NT2/D1 (cell line): Measurements from ENCODE around the gene AKR1B15.
A peak's percentile ranks its signal among the peaks of the same experiment; 100 is the strongest.
"Not testable (repeated sequence)": the region's sequence is repeated elsewhere in the genome, so short reads cannot be mapped to it uniquely, and the experiment has no call there.

Experiments used
- DNase-seq: peaks from one replicate; pipeline ENCODE4 v3.0.0-alpha.2; 2011; ENCODE audit warnings: low read depth, low spot score
- H3K27me3 ChIP-seq: 2 replicates; pipeline ENCODE4 v1.6.0; 2011; ENCODE audit warnings: mild to moderate bottlenecking; ENCODE audit not compliant: insufficient read length, insufficient read depth
- H3K36me3 ChIP-seq: 2 replicates; pipeline ENCODE4 v1.6.1; 2011; ENCODE audit warnings: mild to moderate bottlenecking, low read length, mixed read lengths; ENCODE audit not compliant: insufficient read depth, insufficient read length
- H3K4me1 ChIP-seq: 2 replicates; pipeline ENCODE4 v1.5.1; 2011; ENCODE audit not compliant: insufficient read depth, insufficient read length
- H3K4me3 ChIP-seq: 2 replicates; pipeline ENCODE4 v1.5.1; 2011; ENCODE audit warnings: low read depth; ENCODE audit not compliant: insufficient read length
- H3K9ac ChIP-seq: 2 replicates; pipeline ENCODE4 v1.6.0; 2011; ENCODE audit warnings: low read depth; ENCODE audit not compliant: insufficient read length
- H3K9me3 ChIP-seq: 2 replicates; pipeline ENCODE4 v1.5.1; 2011; ENCODE audit warnings: mild to moderate bottlenecking, low read length; ENCODE audit not compliant: insufficient read depth
- SUZ12 ChIP-seq: IDR thresholded peaks from 2 replicates; pipeline ENCODE4 v1.6.1; 2011; ENCODE audit not compliant: insufficient read length, insufficient read depth; ENCODE audit errors: extremely low read depth
- YY1 ChIP-seq: IDR thresholded peaks from 2 replicates; pipeline ENCODE4 v1.6.1; 2011; ENCODE audit not compliant: insufficient read length, insufficient read depth
- ZNF274 ChIP-seq: IDR thresholded peaks from 2 replicates; pipeline ENCODE4 v1.6.1; 2011; ENCODE audit warnings: mild to moderate bottlenecking, low read depth, low read length

The AKR1B15 gene

DNA sequence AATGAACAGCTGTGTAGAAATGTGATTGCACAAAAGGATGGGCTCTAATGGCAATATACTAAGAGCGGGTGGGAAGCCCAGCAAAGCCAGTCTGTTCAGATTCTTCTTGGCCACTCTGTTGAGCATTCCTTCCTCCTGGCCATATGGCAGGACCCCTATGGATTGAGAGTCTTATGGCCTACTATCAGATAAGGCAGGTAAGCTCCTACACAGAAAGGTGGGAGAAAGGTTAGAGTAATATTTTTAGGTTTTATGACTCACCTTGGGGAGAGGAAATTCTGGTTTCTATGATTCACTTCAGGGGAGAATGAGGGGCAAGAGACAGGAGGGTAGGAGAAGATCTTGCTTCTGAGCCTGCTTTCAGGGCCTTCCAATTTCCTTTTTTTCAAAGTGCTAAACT lies 36.6 kb upstream of the AKR1B15 start:
- Histone ChIP-seq H3K36me3 (no peaks in the 10 kb centered on the region), H3K9ac (no peak overlapping the region), H3K4me1 (no peaks in the 10 kb centered on the region), H3K4me3 (no peak overlapping the region), H3K27me3 (peaks cover 9% of the 10 kb centered on the region), H3K9me3 (no peaks in the 10 kb centered on the region)
- no peak for DNase-seq
- no peak for TF ChIP-seq YY1
- no peak for TF ChIP-seq SUZ12

DNA sequence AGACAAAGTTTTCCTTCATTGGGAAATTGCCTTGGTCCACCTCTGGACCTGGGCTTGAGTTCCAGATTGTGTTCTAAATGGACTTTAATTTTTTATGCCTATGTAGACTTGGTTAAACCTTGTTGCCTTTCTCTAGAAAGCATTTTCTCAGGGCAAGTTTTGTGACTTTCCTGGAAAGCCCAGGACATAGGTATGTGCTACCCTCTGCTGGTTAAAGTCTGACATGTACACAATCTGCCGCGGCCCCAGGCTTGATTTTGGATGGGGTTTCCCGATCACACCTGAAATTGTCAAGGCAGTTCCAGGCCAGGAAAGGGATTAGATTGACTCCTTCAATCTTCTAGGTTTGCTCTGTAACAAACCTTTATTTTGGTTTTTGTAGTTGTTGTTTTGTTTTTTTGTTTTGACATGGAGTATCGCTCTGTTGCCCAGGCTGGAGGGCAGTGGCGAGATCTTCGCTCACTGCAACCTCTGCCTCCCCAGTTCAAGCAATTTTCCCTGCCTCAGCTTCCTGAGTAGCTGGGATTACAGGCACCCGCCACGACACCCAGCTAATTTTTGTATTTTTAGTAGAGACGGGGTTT lies 35.6 kb upstream of the AKR1B15 start:
- H3K36me3 ChIP-seq: no peaks in the 10 kb centered on the region
- peak; percentile 39 for DNase-seq
- TF ChIP-seq YY1: no peak
- TF ChIP-seq SUZ12: no peak
- TF ChIP-seq ZNF274: no peak
- no peak overlapping the region for H3K4me3 ChIP-seq
- peaks cover 9% of the 10 kb centered on the region for H3K27me3 ChIP-seq
- no peaks in the 10 kb centered on the region for H3K4me1 ChIP-seq
- H3K9me3 ChIP-seq: no peaks in the 10 kb centered on the region
- no peak overlapping the region for H3K9ac ChIP-seq

DNA sequence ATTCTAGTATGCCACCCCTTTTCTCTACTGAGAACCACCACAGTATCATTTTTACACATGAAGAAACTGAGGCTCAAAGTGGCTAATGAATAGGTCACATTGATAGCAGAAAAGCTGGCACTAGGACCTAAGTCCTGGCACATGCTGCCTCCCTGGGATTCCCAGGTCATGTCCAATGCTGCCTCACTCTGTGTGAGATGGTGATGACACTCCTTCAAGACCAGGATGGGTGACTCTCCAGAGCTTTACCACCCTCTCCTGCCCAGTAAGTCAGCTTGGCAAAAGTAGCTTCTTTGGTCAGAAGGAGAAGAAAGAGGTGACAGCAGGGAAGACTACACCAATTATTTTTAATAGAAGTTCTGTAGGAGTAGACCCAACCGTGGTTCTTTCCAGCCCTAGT lies 34.8 kb upstream of the AKR1B15 start:
- no peak for DNase-seq
- no peak for TF ChIP-seq SUZ12
- no peak for TF ChIP-seq YY1
- TF ChIP-seq ZNF274: no peak
- no peak overlapping the region for H3K9ac ChIP-seq
- H3K4me3 ChIP-seq: no peak overlapping the region
- no peaks in the 10 kb centered on the region for H3K4me1 ChIP-seq
- H3K36me3 ChIP-seq: no peaks in the 10 kb centered on the region
- peaks cover 9% of the 10 kb centered on the region for H3K27me3 ChIP-seq
- no peaks in the 10 kb centered on the region for H3K9me3 ChIP-seq

DNA sequence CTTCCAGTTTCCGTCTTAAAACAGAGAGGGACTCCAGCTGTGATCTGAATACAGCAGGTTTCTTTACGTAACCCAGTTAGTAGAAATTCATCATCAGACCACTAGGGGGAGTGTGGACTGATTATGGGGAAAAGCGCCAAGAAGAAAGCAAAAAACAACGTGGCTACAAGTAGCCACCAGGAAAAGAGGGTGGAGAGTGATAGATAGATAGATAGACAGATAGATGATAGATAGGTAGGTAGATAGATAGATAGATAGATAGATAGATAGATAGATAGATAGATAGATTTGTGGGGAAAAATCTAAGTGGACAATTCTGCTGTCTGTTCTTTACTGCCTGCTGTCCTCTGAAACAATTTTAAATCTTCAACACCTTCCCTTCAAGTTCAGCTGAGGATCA lies 34.2 kb upstream of the AKR1B15 start:
- Histone ChIP-seq H3K36me3 (no peaks in the 10 kb centered on the region), H3K4me3 (no peak overlapping the region), H3K9me3 (no peaks in the 10 kb centered on the region), H3K9ac (no peak overlapping the region), H3K27me3 (peaks cover 9% of the 10 kb centered on the region), H3K4me1 (no peaks in the 10 kb centered on the region)
- peak; percentile 74 for DNase-seq
- TF ChIP-seq SUZ12 (no peak), ZNF274 (no peak), YY1 (no peak)

DNA sequence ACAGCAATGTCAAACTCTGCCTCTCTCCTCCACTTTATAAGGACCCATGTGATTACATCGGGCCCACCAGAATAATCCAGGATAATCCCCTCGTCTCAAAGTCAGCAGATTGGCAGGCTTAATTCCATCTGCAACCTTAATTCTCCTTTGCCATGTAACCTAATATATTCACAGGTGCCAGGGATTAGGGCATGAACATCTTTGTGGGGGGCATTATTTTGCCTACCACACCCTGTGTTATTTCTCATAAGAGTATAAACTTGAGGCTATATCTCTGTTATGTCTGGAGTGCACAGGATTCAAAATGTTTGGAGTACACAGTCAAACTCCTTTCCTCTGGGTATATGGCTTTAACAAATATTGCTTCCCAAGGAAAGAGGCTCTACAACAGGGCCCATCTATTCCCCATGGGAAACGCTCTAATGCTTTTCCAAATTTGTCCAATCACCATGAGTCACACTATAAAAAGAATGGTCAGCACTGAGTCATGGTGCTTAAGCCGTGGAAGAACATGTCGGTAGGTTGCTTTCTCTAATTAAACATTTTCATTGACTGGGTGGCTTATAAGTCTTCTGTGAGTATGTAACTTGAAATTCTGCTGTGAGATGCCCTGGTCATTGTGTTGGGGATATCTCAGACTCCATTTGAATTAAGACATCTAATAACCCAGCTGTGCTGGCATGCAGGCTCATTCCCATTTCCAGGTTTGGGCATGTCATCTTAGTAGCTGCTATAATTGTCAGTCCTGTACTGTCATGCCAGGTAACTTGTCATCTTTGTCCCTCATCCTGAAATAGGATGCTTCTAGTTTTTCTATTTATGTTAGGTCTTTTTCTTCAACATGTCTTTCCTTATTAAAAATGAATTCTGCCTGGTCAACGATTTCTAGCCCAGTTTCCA lies 33.1 kb upstream of the AKR1B15 start:
- Histone ChIP-seq H3K36me3 (no peaks in the 10 kb centered on the region), H3K9me3 (no peaks in the 10 kb centered on the region), H3K9ac (no peak overlapping the region), H3K4me1 (no peaks in the 10 kb centered on the region), H3K27me3 (peaks cover 9% of the 10 kb centered on the region), H3K4me3 (no peak overlapping the region)
- no peak for DNase-seq
- TF ChIP-seq YY1 (no peak), ZNF274 (no peak), SUZ12 (no peak)

DNA sequence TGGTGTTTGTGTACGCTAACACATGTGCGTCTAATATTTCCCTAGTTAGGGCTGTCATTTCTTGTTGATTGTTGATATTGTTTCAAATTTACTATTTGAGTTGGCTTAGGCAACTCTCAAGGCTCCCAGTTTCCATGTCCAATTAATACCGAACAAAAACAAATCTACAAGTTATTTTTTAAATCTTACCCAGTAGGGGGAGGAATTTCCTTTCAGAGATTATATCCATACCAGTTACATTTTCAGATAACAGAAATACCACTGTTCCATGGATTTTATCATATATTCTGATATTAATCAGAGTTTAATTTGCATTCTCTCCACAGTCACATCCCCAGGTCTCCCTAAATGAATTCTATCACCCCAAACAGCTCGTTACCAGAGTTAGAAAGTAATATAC lies 28.8 kb upstream of the AKR1B15 start:
- Histone ChIP-seq H3K36me3 (no peaks in the 10 kb centered on the region), H3K4me1 (no peaks in the 10 kb centered on the region), H3K4me3 (no peak overlapping the region), H3K27me3 (no peaks in the 10 kb centered on the region), H3K9ac (no peak overlapping the region), H3K9me3 (no peaks in the 10 kb centered on the region)
- no peak for TF ChIP-seq SUZ12
- DNase-seq: no peak

DNA sequence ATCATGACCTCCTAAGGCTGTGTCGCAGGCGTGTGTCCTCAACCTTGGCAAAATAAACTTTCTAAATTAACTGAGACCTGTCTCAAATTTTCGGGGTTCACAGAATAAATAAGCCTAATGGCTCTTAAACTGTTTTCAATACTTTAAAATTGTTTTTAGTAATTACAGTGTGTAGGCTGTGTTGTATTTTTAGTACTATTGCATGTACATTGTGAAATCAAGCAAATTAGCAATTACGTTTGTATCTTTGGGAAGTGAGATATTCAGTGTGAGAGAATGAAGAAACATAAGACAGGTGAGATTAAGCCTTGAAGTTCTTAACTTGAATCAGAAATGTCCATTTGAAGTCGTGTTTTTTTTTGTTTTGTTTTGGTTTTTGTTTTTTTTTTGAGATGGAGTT lies 26.3 kb upstream of the AKR1B15 start:
- H3K9me3 ChIP-seq: no peaks in the 10 kb centered on the region
- no peaks in the 10 kb centered on the region for H3K27me3 ChIP-seq
- DNase-seq: no peak

DNA sequence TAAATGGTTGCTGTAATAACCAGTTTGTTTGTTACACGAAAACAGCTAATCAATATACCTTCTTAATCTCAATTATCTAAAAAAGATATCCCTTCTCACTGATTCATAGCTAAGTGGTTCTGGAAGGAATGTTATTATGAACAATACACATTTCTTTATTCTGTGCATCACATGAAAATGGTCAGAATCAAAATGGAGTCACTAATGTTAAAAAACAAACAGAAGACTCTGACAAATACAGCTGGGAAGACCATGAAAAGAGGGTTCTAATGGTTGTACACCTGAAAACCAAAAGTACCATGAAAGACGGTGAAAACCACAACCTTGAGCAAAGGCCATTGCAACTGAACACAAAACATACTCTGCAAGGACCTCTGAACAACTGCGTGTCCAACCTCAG lies 23.5 kb upstream of the AKR1B15 start:
- H3K27me3 ChIP-seq, H3K9me3 ChIP-seq, H3K4me3 ChIP-seq, H3K36me3 ChIP-seq, DNase-seq, H3K4me1 ChIP-seq, H3K9ac ChIP-seq: not testable (repeated sequence)

More for the DNA sequence above, 26.3 kb upstream of the AKR1B15 start:
- no peak for TF ChIP-seq YY1
- TF ChIP-seq SUZ12: no peak
- no peak for TF ChIP-seq ZNF274
- no peak overlapping the region for H3K9ac ChIP-seq
- H3K36me3 ChIP-seq: no peaks in the 10 kb centered on the region
- H3K4me3 ChIP-seq: no peak overlapping the region
- no peaks in the 10 kb centered on the region for H3K4me1 ChIP-seq

DNA sequence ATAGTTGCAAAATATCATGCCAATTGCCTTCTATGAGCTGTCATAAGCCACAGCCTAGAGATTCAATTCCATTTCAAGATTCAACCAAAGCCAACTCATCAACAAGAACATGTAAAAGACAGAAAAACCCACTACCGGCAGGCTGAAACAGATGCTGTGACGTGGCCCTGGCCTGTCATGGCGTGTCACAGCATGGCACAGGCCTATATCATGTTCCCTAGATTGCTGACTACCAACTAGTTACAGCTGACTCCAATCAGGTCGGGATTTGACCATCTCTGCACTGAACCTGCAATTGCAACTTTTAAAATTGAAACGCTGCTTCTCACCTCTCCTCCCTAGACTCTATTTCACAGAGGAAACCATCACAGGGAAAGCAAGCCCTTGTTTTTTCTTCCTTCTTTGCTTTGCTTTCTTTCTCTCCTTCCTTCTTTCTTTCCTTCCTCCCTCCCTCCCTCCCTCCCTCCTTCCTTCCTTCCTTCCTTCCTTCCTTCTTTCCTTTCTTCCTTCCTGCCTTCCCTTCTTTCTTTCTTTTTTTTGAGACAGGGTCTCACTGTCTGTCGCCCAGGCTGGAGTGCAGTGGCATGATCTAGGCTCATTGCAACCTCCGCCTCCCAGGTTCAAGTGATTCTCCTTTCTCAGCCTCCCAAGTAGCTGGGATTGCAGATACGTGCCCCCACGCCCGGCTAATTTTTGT lies 22.2 kb upstream of the AKR1B15 start:
- H3K4me1 ChIP-seq, H3K36me3 ChIP-seq: not testable (repeated sequence)

More for the DNA sequence above, 22.2 kb upstream of the AKR1B15 start:
- not testable (repeated sequence) for H3K9me3 ChIP-seq, H3K27me3 ChIP-seq, H3K4me3 ChIP-seq, H3K9ac ChIP-seq, DNase-seq
